Smooth muscle cell of the brain vasculature (primary cell): Measurements from ENCODE around the gene RBM25.

ENCODE experiments used
- DNase-seq: peaks from one replicate; pipeline ENCODE4 v3.0.0-alpha.2; 2012; ENCODE audit warnings: low read depth, low spot score

RBM25 gene

GRCh38 chr14:73102806-73103497, 44.6 kb downstream of the RBM25 start:
- DNase-seq = no peak

GRCh38 chr14:73105050-73105449, 46.7 kb downstream of the RBM25 start:
- no peak for DNase-seq

GRCh38 chr14:73105727-73106126, 47.4 kb downstream of the RBM25 start:
- DNase-seq = no peak

DNA sequence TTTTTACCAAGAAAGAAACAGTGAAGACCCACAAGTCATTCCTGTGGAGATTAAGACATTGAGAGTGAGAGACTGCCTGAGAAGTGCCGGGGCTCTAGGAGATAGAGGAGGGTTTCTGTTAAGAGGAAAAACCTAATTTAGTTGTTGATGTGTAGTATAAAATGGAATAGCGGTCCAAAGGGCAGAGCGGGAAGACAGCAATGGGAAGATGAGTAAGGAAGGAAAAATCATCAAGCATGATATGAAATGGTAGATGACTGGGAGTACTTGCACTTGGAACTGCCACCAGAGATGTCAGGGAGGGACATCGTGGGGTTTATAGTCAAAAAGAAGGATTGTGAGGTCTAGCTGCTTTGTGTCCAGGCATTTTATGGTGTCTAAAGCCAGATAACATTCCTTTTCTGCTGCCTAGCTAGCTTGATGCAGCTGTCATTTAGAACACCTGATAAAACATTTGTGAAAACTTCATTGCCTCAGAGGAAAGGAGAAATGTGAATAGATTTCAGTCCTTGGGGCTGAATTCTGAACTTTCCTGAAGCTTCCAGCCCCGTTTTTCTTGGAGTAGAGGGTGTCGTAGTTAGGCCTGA, 57.8 kb downstream of the RBM25 start:
- no peak for DNase-seq

- no peak for DNase-seq
Observed at GRCh38 chr14:73124180-73124894, 66.0 kb downstream of the RBM25 start.

GRCh38 chr14:73125169-73125588, 66.8 kb downstream of the RBM25 start:
- no peak for DNase-seq

DNA sequence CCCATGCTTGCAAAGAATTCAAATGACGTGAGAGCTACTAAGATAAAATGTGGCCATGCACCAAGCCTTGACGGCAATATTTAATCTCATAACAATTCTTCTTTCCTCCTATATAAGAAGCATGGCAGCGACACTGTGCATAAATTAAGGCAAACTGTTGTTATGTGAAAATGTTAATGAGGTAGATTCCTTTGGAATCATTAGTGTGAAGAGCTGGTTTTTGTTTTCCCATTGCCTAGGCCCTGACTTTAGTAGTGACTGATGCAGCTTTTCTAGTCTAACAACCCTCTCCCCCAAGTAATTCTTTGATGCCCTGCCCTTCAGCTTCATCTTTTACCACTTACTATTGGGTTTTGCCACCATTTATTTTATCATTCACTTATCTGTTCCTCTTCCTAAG, 67.4 kb downstream of the RBM25 start:
- no peak for DNase-seq

GRCh38 chr14:73133795-73134194, 75.5 kb downstream of the RBM25 start:
- no peak for DNase-seq

GRCh38 chr14:73136085-73136386, 77.7 kb downstream of the RBM25 start:
- DNase-seq = no peak

DNA sequence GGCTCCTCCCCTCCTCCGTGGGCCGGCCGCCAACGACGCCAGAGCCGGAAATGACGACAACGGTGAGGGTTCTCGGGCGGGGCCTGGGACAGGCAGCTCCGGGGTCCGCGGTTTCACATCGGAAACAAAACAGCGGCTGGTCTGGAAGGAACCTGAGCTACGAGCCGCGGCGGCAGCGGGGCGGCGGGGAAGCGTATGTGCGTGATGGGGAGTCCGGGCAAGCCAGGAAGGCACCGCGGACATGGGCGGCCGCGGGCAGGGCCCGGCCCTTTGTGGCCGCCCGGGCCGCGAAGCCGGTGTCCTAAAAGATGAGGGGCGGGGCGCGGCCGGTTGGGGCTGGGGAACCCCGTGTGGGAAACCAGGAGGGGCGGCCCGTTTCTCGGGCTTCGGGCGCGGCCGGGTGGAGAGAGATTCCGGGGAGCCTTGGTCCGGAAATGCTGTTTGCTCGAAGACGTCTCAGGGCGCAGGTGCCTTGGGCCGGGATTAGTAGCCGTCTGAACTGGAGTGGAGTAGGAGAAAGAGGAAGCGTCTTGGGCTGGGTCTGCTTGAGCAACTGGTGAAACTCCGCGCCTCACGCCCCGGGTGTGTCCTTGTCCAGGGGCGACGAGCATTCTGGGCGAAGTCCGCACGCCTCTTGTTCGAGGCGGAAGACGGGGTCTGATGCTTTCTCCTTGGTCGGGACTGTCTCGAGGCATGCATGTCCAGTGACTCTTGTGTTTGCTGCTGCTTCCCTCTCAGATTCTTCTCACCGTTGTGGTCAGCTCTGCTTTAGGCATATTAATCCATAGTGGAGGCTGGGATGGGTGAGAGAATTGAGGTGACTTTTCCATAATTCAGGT, 78.3 kb downstream of the RBM25 start, which contains the start of gene PSEN1:
PSEN1 (plus strand) TSS at position 121 of the 839 bp plus-strand sequence. CDS start 11,513 bp downstream, outside the sequence.
- DNase-seq = peak; percentile 81

DNA sequence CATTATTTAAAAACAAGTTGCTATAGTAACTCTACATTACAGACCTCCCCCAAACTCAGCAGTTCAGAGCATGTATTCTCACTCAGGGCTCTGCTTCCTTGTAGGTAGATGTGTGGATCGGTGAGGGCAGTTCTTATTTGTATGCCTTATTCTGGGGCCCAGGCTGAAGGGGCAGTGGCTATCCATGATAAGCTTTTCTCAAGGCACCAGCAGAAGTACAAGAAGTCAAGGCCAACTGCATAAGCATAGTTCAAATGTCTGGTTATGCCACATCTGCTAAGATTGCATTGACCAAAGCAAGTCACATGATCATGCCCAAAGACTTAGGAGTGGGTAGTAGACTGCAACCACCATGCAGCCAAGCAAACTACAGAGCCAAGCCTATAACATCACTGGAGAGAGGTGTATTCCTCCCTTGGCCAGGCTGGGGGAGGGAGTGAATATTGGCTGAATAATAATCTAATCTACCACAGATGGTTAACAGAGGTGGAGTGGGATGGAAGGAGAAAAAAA, 82.5 kb downstream of the RBM25 start:
- DNase-seq = no peak

- no peak for DNase-seq
Observed at GRCh38 chr14:73142216-73142615, 83.9 kb downstream of the RBM25 start.

- DNase-seq = no peak
Observed at GRCh38 chr14:73143003-73143402, 84.7 kb downstream of the RBM25 start.

DNA sequence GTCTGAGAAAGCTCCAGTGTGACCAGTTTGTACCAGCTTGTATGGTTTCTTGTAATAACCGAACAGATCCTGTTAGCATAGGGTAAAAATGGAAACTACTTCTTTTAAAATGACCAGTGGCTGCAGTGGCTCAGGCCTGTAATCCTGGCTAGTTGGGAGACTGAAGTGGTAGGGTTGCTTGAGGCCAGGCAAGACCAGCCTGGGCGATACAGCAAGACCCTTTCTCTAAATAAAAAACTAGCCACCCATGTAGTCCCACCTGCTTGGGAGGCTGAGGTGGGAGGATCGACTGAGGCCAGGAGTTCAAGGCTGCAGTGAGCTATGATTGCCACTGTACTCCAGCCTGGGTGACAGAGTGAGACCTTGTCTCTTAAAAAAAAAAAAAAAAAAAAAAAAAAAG, 85.3 kb downstream of the RBM25 start:
- DNase-seq = no peak

DNA sequence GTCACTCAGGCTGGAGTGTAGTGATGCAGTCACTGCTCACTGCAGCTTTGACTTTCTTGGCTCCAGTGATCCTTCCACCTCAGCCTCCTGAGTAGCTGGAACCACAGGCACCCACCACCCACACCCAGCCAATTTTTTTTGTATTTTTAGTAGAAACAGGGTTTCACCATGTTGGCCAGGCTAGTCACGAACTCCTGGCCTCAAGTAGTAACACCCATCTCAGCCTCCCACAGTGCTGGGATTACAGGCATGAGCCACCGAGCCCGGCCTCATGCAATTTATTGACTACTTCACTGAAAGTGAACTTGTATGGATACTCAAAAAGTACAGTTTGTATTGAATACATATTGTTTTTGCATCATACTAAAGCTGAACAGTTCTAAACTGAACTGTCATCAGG, 87.0 kb downstream of the RBM25 start:
- DNase-seq = no peak

GRCh38 chr14:73146111-73146510, 87.8 kb downstream of the RBM25 start:
- DNase-seq = no peak

GRCh38 chr14:73149753-73150152, 91.4 kb downstream of the RBM25 start:
- DNase-seq = no peak

DNA sequence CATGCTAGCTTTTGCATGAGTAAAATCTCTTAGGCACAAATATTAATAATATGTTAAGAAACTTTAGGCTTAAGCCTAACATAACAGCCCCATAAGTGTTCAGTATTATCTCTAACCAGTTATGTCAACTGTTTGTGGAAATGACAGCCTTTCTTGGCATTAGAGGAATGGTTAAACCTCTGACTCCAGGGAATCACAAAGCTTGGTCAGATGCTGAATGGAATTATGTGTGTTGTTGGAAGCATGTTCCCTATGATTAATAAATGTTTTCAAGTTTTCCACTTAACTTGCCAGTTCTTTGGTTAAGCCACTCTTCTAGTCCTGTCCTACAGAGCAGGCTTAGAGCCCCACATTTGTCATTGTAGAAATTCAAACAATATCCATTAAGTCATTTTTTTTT, 94.9 kb downstream of the RBM25 start:
- DNase-seq = no peak

GRCh38 chr14:73162251-73162650, 103.9 kb downstream of the RBM25 start:
- DNase-seq = no peak

GRCh38 chr14:73166399-73166798, 108.1 kb downstream of the RBM25 start:
- no peak for DNase-seq

DNA sequence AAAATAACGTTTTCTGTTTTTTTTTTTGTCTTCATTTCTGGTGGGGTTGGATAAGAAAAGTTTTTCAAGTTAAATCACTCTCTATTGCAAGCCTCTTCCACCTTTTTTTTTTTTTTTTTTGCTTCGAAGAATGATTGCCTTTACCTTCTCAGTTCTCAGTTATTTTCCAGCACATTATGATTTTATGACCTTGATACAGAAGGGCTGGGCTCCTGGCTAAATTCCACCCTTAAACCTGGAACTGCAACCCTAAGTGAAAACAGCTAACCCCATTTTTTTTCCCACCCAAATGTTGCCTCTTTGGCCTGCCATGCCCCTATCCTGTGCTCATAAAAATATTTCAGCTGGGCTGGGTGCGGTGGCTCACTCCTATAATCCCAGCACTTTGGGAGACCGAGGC, 109.4 kb downstream of the RBM25 start:
- DNase-seq = no peak

- DNase-seq = no peak
Observed at GRCh38 chr14:73168274-73168673, 109.9 kb downstream of the RBM25 start.
